ENCODE results near the gene NPTX2. TPM values are rescaled to one million over a fixed set of nuclear protein-coding genes. Genes with fewer than 3 reads are reported as not detected.

Gene NPTX2
- total RNA-seq, 6 experiments from 2014 or later = 0.23 to 3.7 (median 0.73) TPM

- ATAC-seq = peak in 1 of 4 donors; percentile 13
Measured at GRCh38 chr7:98662289-98662688, 45.2 kb downstream of the NPTX2 start.

GRCh38 chr7:98664882-98665281, 47.8 kb downstream of the NPTX2 start:
- Histone ChIP-seq H3K36me3 (no peaks in the 10 kb centered on the region), H3K4me3 (no peak overlapping the region), H3K27ac (no peak overlapping the region), H3K4me1 (no peaks in the 10 kb centered on the region), H3K27me3 (no peaks in the 10 kb centered on the region), H3K9me3 (no peaks in the 10 kb centered on the region)
- intact Hi-C loops (cut with DNase I) = no loop called here
- TF ChIP-seq POLR2A (IDR thresholded peaks at IDR 0.05) (no peak), CTCF (IDR thresholded peaks at IDR 0.05) (no peak)
- ATAC-seq (no peak), DNase-seq (no peak)
- 62% methylated on average over 5 of the region's 6 CpGs for WGBS (ENCODE audit: insufficient coverage, low coverage, low lambda C conversion rate, missing lambda C conversion rate)

More at GRCh38 chr7:98662289-98662688, 45.2 kb downstream of the NPTX2 start:
- Histone ChIP-seq H3K36me3 (no peaks in the 10 kb centered on the region), H3K27ac (no peak overlapping the region), H3K9me3 (no peaks in the 10 kb centered on the region), H3K27me3 (no peaks in the 10 kb centered on the region), H3K4me3 (no peak overlapping the region), H3K4me1 (no peaks in the 10 kb centered on the region)
- intact Hi-C loops (cut with DNase I) = no loop called here
- no peak for TF ChIP-seq POLR2A (IDR thresholded peaks at IDR 0.05)
- TF ChIP-seq CTCF (IDR thresholded peaks at IDR 0.05) = no peak
- 46% methylated on average over 4 of the region's 4 CpGs for WGBS (ENCODE audit: insufficient coverage, low coverage, low lambda C conversion rate, missing lambda C conversion rate)
- no peak for DNase-seq

GRCh38 chr7:98668255-98668654, 51.2 kb downstream of the NPTX2 start:
- TF ChIP-seq CTCF (IDR thresholded peaks at IDR 0.05) (no peak), POLR2A (IDR thresholded peaks at IDR 0.05) (no peak)
- Histone ChIP-seq H3K36me3 (no peaks in the 10 kb centered on the region), H3K4me1 (no peaks in the 10 kb centered on the region), H3K9me3 (no peaks in the 10 kb centered on the region), H3K27ac (no peak overlapping the region), H3K4me3 (no peak overlapping the region), H3K27me3 (no peaks in the 10 kb centered on the region)
- intact Hi-C loops (cut with DNase I) = no loop called here
- ATAC-seq = no peak
- no peak for DNase-seq
- 21% methylated on average over 8 of the region's 11 CpGs for WGBS (ENCODE audit: insufficient coverage, low coverage, low lambda C conversion rate, missing lambda C conversion rate)

DNA sequence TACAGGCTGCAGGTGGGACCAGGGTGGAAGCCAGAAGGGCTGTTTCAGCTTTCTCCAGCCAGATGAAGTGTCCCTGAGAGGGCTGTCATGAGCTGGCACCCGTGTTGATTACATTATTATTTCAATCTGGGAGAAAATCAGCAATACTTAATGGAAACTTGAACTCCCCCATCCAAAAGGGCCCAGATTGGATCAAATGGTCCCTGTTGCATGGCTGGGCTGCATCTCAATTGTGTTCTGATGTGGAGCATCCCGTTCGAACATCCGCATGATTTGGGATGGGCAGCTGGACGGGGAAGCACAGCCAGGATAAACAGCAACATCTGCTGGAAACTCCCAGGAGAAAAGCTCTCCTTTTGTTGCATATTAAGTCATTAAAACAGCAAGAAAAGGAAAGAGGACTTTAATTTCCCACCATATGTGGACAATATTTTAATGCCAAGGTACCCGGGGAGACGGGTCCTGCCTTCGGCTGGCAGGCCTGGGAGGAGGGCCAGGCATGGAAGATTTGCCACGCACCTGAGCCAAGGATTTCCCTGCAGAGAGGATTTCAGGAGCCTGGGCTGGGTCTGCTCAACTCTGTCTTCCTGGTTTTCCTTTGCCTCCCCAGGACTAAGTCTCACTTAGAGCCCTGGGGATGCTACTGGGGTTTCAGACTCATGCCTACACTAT, 52.4 kb downstream of the NPTX2 start:
- TF ChIP-seq POLR2A (IDR thresholded peaks at IDR 0.05) (no peak), CTCF (IDR thresholded peaks at IDR 0.05) (no peak)
- no peaks in the 10 kb centered on the region for H3K4me1 ChIP-seq
- no peak overlapping the region for H3K27ac ChIP-seq
- 46% methylated on average over 7 of the region's 9 CpGs for WGBS (ENCODE audit: insufficient coverage, low coverage, low lambda C conversion rate, missing lambda C conversion rate)
- no peaks in the 10 kb centered on the region for H3K27me3 ChIP-seq
- H3K9me3 ChIP-seq = no peaks in the 10 kb centered on the region
- no peak for DNase-seq
- intact Hi-C loops (cut with DNase I) = no loop called here
- no peak for ATAC-seq
- no peaks in the 10 kb centered on the region for H3K36me3 ChIP-seq
- H3K4me3 ChIP-seq = no peak overlapping the region

Measured in right lobe of liver (tissue), 6 donors.